Uterus (tissue), 2 donors: ENCODE measurements around the gene THAP3.

Experiments used
- POLR2A ChIP-seq, 2 donors: fragments of 450-650 bp; IDR thresholded peaks; one replicate each; pipeline ENCODE4 v1.6.1; 2016; ENCODE audit warnings: antibody characterized with exemption in 2 of 2, mild to moderate bottlenecking in 1 of 2, moderate library complexity in 1 of 2
- TF ChIP-seq, protein P1 (sequence below), 4 experiments: fragments of 200-600 bp in 2 of 4; fragments of 450-650 bp in 2 of 4; sonication (generic) in 2 of 4; IDR thresholded peaks; one replicate each; pipeline ENCODE4 v1.5.1; 2016 to 2019; ENCODE audit warnings: antibody characterized with exemption in 4 of 4, mild to moderate bottlenecking in 2 of 4, moderate library complexity in 1 of 4

GRCh38 chr1:6657138-6657537 lies 32.5 kb downstream of the THAP3 start:
- TF ChIP-seq, protein P1, sequence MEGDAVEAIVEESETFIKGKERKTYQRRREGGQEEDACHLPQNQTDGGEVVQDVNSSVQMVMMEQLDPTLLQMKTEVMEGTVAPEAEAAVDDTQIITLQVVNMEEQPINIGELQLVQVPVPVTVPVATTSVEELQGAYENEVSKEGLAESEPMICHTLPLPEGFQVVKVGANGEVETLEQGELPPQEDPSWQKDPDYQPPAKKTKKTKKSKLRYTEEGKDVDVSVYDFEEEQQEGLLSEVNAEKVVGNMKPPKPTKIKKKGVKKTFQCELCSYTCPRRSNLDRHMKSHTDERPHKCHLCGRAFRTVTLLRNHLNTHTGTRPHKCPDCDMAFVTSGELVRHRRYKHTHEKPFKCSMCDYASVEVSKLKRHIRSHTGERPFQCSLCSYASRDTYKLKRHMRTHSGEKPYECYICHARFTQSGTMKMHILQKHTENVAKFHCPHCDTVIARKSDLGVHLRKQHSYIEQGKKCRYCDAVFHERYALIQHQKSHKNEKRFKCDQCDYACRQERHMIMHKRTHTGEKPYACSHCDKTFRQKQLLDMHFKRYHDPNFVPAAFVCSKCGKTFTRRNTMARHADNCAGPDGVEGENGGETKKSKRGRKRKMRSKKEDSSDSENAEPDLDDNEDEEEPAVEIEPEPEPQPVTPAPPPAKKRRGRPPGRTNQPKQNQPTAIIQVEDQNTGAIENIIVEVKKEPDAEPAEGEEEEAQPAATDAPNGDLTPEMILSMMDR (IDR thresholded peaks at IDR 0.05): no peak
- no peak for TF ChIP-seq POLR2A (IDR thresholded peaks at IDR 0.05)
